Dendritic cell treated with granulocyte-macrophage colony-stimulating factor and Interleukin-4, amounts not matched to agents 40 ng/mL and 50 ng/mL, for 4 days (primary cell): ENCODE measurements around the gene ARPC1B.
"Not testable (repeated sequence)": the region's sequence is repeated elsewhere in the genome, so short reads cannot be mapped to it uniquely, and the experiment has no call there.

Experiments
- H3K27ac Mint-ChIP-seq: one replicate; pipeline ENCODE4 v1.8.0; 2022; ENCODE audit warnings: mild to moderate bottlenecking, mixed read lengths
- H3K27me3 Mint-ChIP-seq: one replicate; pipeline ENCODE4 v1.8.0; 2022; ENCODE audit warnings: mild to moderate bottlenecking, mixed read lengths
- H3K36me3 Mint-ChIP-seq: one replicate; pipeline ENCODE4 v1.8.0; 2022; ENCODE audit warnings: low read depth, mixed read lengths
- H3K4me1 Mint-ChIP-seq: one replicate; pipeline ENCODE4 v1.8.0; 2022; ENCODE audit warnings: low read depth, mixed read lengths
- H3K4me3 Mint-ChIP-seq: one replicate; pipeline ENCODE4 v1.8.0; 2022; ENCODE audit warnings: mild to moderate bottlenecking, moderate library complexity, mixed read lengths
- H3K9me3 Mint-ChIP-seq: one replicate; pipeline ENCODE4 v1.8.0; 2022; ENCODE audit warnings: mixed read lengths
- intact Hi-C: fragments of 100-400 bp; cut with micrococcal nuclease; formaldehyde crosslinking; loops from one replicate; pipeline ENCODE4 v1.15.0; 2022

Gene ARPC1B

GRCh38 chr7:99373091-99374066 lies 1.2 kb upstream of the ARPC1B start:
- H3K9me3 Mint-ChIP-seq, result no peaks in the 10 kb centered on the region
- H3K27ac Mint-ChIP-seq, result peak overlapping the region; percentile 92
- H3K36me3 Mint-ChIP-seq, result peaks cover 51% of the 10 kb centered on the region
- peak overlapping the region; percentile 86 for H3K4me3 Mint-ChIP-seq
- H3K27me3 Mint-ChIP-seq, result no peaks in the 10 kb centered on the region
- intact Hi-C loops, result loop anchor here (2.0 kb wide), 1 partner anchor 35 kb away; the partner anchor contains the start of genes BUD31 and PDAP1
- H3K4me1 Mint-ChIP-seq, result peaks cover 73% of the 10 kb centered on the region

- Mint-ChIP-seq H3K4me1 (peaks cover 70% of the 10 kb centered on the region), H3K36me3 (peaks cover 58% of the 10 kb centered on the region), H3K27me3 (no peaks in the 10 kb centered on the region), H3K9me3 (no peaks in the 10 kb centered on the region), H3K4me3 (peak overlapping the region; percentile 86), H3K27ac (peak overlapping the region; percentile 92)
- intact Hi-C loops, result loop anchor here (2.0 to 5.0 kb wide), 2 partner anchors 34 to 48 kb away; partner anchors contain the start of genes ARPC1A, BUD31 and PDAP1
These were observed 709 bp downstream of the ARPC1B start for GRCh38 chr7:99375070-99375807.

- no peaks in the 10 kb centered on the region for H3K9me3 Mint-ChIP-seq
- peaks cover 71% of the 10 kb centered on the region for H3K4me1 Mint-ChIP-seq
- peaks cover 93% of the 10 kb centered on the region for H3K36me3 Mint-ChIP-seq
These were observed 4.6 kb downstream of the ARPC1B start for GRCh38 chr7:99379043-99379577.

GRCh38 chr7:99379693-99380031 lies 5.1 kb downstream of the ARPC1B start:
- peaks cover 94% of the 10 kb centered on the region for H3K36me3 Mint-ChIP-seq
- peak overlapping the region; percentile 92 for H3K27ac Mint-ChIP-seq
- H3K4me1 Mint-ChIP-seq, result peaks cover 76% of the 10 kb centered on the region
- H3K27me3 Mint-ChIP-seq, H3K9me3 Mint-ChIP-seq: not testable (repeated sequence)
- intact Hi-C loops, result loop anchor here (5.0 kb wide), 1 partner anchor 52 kb away; the partner anchor contains the start of gene ARPC1A
- peak overlapping the region; percentile 84 for H3K4me3 Mint-ChIP-seq

More at GRCh38 chr7:99379043-99379577, 4.6 kb downstream of the ARPC1B start:
- H3K4me3 Mint-ChIP-seq, result peak overlapping the region; percentile 84
- peak overlapping the region; percentile 92 for H3K27ac Mint-ChIP-seq
- intact Hi-C loops, result loop anchor here (5.0 kb wide), 1 partner anchor 52 kb away; the partner anchor contains the start of gene ARPC1A
- H3K27me3 Mint-ChIP-seq, result no peaks in the 10 kb centered on the region

GRCh38 chr7:99380032-99380822 lies 5.7 kb downstream of the ARPC1B start:
- intact Hi-C loops, result no loop called here
- Mint-ChIP-seq H3K27me3 (no peaks in the 10 kb centered on the region), H3K4me3 (peak overlapping the region; percentile 84), H3K4me1 (peaks cover 82% of the 10 kb centered on the region), H3K27ac (peak overlapping the region; percentile 92), H3K36me3 (peaks cover 94% of the 10 kb centered on the region), H3K9me3 (no peaks in the 10 kb centered on the region)

- H3K27ac Mint-ChIP-seq, result peak overlapping the region; percentile 92
- no peaks in the 10 kb centered on the region for H3K9me3 Mint-ChIP-seq
- H3K27me3 Mint-ChIP-seq, result no peaks in the 10 kb centered on the region
- H3K4me3 Mint-ChIP-seq, result peak overlapping the region; percentile 84
- peaks cover 90% of the 10 kb centered on the region for H3K4me1 Mint-ChIP-seq
- H3K36me3 Mint-ChIP-seq, result peaks cover 96% of the 10 kb centered on the region
- intact Hi-C loops, result no loop called here
These were observed 6.5 kb downstream of the ARPC1B start for GRCh38 chr7:99380823-99381663.

GRCh38 chr7:99381664-99382075 lies 7.1 kb downstream of the ARPC1B start:
- peaks cover 90% of the 10 kb centered on the region for H3K4me1 Mint-ChIP-seq

GRCh38 chr7:99383203-99383602 lies 8.7 kb downstream of the ARPC1B start:
- H3K4me3 Mint-ChIP-seq, result no peak overlapping the region

More at GRCh38 chr7:99381664-99382075, 7.1 kb downstream of the ARPC1B start:
- Mint-ChIP-seq H3K27me3 (no peaks in the 10 kb centered on the region), H3K4me3 (peak overlapping the region; percentile 84), H3K27ac (peak overlapping the region; percentile 92), H3K9me3 (no peaks in the 10 kb centered on the region), H3K36me3 (peaks cover 96% of the 10 kb centered on the region)
- intact Hi-C loops, result no loop called here

GRCh38 chr7:99383791-99384370 lies 9.4 kb downstream of the ARPC1B start:
- Mint-ChIP-seq H3K36me3 (peaks cover 96% of the 10 kb centered on the region), H3K4me1 (peaks cover 86% of the 10 kb centered on the region), H3K9me3 (no peaks in the 10 kb centered on the region), H3K27me3 (no peaks in the 10 kb centered on the region), H3K4me3 (no peak overlapping the region), H3K27ac (peak overlapping the region; percentile 81)
- intact Hi-C loops, result no loop called here

More at GRCh38 chr7:99383203-99383602, 8.7 kb downstream of the ARPC1B start:
- no peaks in the 10 kb centered on the region for H3K9me3 Mint-ChIP-seq
- H3K4me1 Mint-ChIP-seq, result peaks cover 86% of the 10 kb centered on the region
- peak overlapping the region; percentile 81 for H3K27ac Mint-ChIP-seq
- intact Hi-C loops, result no loop called here
- no peaks in the 10 kb centered on the region for H3K27me3 Mint-ChIP-seq
- H3K36me3 Mint-ChIP-seq, result peaks cover 96% of the 10 kb centered on the region

GRCh38 chr7:99384523-99384922 lies 10.0 kb downstream of the ARPC1B start:
- Mint-ChIP-seq H3K27ac (peak overlapping the region; percentile 81), H3K4me1 (peaks cover 83% of the 10 kb centered on the region), H3K36me3 (peaks cover 96% of the 10 kb centered on the region), H3K9me3 (no peaks in the 10 kb centered on the region), H3K4me3 (no peak overlapping the region), H3K27me3 (no peaks in the 10 kb centered on the region)
- intact Hi-C loops, result no loop called here

- Mint-ChIP-seq H3K27ac (peak overlapping the region; percentile 81), H3K36me3 (peaks cover 96% of the 10 kb centered on the region), H3K27me3 (no peaks in the 10 kb centered on the region), H3K4me1 (peaks cover 74% of the 10 kb centered on the region), H3K9me3 (no peaks in the 10 kb centered on the region), H3K4me3 (peak overlapping the region; percentile 32)
- intact Hi-C loops, result loop anchor here (1.0 kb wide), 1 partner anchor 8 kb away; no protein-coding TSS in a partner anchor
These were observed 11.0 kb downstream of the ARPC1B start for GRCh38 chr7:99385564-99385963.

GRCh38 chr7:99386584-99387238 lies 12.2 kb downstream of the ARPC1B start:
- Mint-ChIP-seq H3K27me3 (no peaks in the 10 kb centered on the region), H3K36me3 (peaks cover 96% of the 10 kb centered on the region), H3K4me1 (peaks cover 73% of the 10 kb centered on the region), H3K9me3 (no peaks in the 10 kb centered on the region), H3K27ac (peak overlapping the region; percentile 81), H3K4me3 (no peak overlapping the region)
- intact Hi-C loops, result no loop called here
